CD4-positive, alpha-beta T cell (primary cell): ENCODE results near the gene CHGA. TPM values are rescaled to one million over a fixed set of nuclear protein-coding genes. Genes with fewer than 3 reads are reported as not detected.

Experiments used
- ATAC-seq: fragments of 200-7000 bp; cut with Tn5 transposase; one replicate; pipeline ENCODE4 v1.10.0; 2022; ENCODE audit warnings: mild to moderate bottlenecking; ENCODE audit not compliant: poor library complexity
- CTCF ChIA-PET: fragments of 350-600 bp; sonication (Branson Sonifier 250); formaldehyde crosslinking; loops from one replicate; lab custom pipeline; 2021; ENCODE audit warnings: antibody characterized with exemption, inconsistent platforms; lab: Charles Lee
- POLR2A ChIA-PET: fragments of 350-600 bp; sonication (Branson Sonifier 250); formaldehyde crosslinking; loops from one replicate; lab custom pipeline; 2021; ENCODE audit warnings: antibody characterized with exemption, inconsistent platforms; lab: Charles Lee
- DNase-seq, 14 experiments: peaks; one replicate each; pipeline ENCODE4 v3.0.0-alpha.2; 2013 to 2020; ENCODE audit warnings: mixed read lengths in 2 of 14
- H3K27ac ChIP-seq, 2 donors: one replicate each; pipeline versions ENCODE4 v1.5.1 to v1.7.0; 2013; ENCODE audit warnings: low read length in 2 of 2, low read depth in 1 of 2, mild to moderate bottlenecking in 1 of 2
- H3K27me3 ChIP-seq, 2 experiments: 1 replicate in 1 of 2; 2 replicates in 1 of 2; pipeline versions ENCODE4 v1.6.1 to v1.7.0; 2013; ENCODE audit warnings: low read length in 2 of 2, control low read depth in 1 of 2, mild to moderate bottlenecking in 1 of 2, moderate library complexity in 1 of 2; ENCODE audit not compliant: insufficient read depth in 2 of 2, control insufficient read depth in 1 of 2
- H3K36me3 ChIP-seq: one replicate; pipeline ENCODE4 v1.6.1; 2013; ENCODE audit warnings: low read length, control low read depth; ENCODE audit not compliant: insufficient read depth
- H3K4me1 ChIP-seq: one replicate; pipeline ENCODE4 v1.6.1; 2013; ENCODE audit warnings: low read length, control low read depth; ENCODE audit not compliant: insufficient read depth
- H3K4me3 ChIP-seq: one replicate; pipeline ENCODE4 v1.5.1; 2013; ENCODE audit warnings: mild to moderate bottlenecking, low read length, moderate library complexity
- H3K9me3 ChIP-seq, 2 experiments: 1 replicate in 1 of 2; 2 replicates in 1 of 2; pipeline versions ENCODE4 v1.6.1 to v1.7.0; 2013; ENCODE audit warnings: low read length in 2 of 2, mild to moderate bottlenecking in 2 of 2, control low read depth in 1 of 2, moderate library complexity in 1 of 2; ENCODE audit not compliant: control insufficient read depth in 1 of 2, insufficient read depth in 1 of 2
- H3K27ac Mint-ChIP-seq: one replicate; pipeline ENCODE4 v1.8.0; 2020; ENCODE audit warnings: mixed read lengths
- H3K27me3 Mint-ChIP-seq: one replicate; pipeline ENCODE4 v1.8.0; 2021; ENCODE audit warnings: mixed read lengths
- H3K36me3 Mint-ChIP-seq: one replicate; pipeline ENCODE4 v1.8.0; 2021; ENCODE audit warnings: low read depth, mixed read lengths
- H3K4me1 Mint-ChIP-seq: one replicate; pipeline ENCODE4 v1.8.0; 2021; ENCODE audit warnings: low read depth, mixed read lengths
- H3K4me3 Mint-ChIP-seq: one replicate; pipeline ENCODE4 v1.8.0; 2020; ENCODE audit warnings: mild to moderate bottlenecking, mixed read lengths
- H3K9me3 Mint-ChIP-seq: one replicate; pipeline ENCODE4 v1.8.0; 2020; ENCODE audit warnings: mixed read lengths
- CTCF ChIP-seq: fragments of 200-600 bp; IDR thresholded peaks from one replicate; pipeline ENCODE4 v1.8.0; 2022; ENCODE audit warnings: antibody characterized with exemption, mild to moderate bottlenecking
- intact Hi-C, 2 experiments: fragments of 100-400 bp; cut with DNase I in 1 of 2; cut with micrococcal nuclease in 1 of 2; formaldehyde crosslinking; loops; one replicate each; pipeline versions ENCODE4 v1.15.1 to v1.9.0; 2023 to 2025; cut with DNase I, micrococcal nuclease
- total RNA-seq, 174 experiments: library from RNA in 2 of 174; stranded (reverse) in 2 of 174; gene quantifications; one replicate each; pipeline ENCODE4 v1.2.3 and lab custom pipeline; 2021 to 2026

The CHGA gene
- total RNA-seq, 2 experiments from 2014 or later = not detected

- no peaks in the 10 kb centered on the region for H3K36me3 Mint-ChIP-seq
- TF ChIP-seq CTCF = no peak
- POLR2A ChIA-PET = no interaction called here
- peaks cover 9% of the 10 kb centered on the region for H3K9me3 Mint-ChIP-seq
- H3K27ac ChIP-seq = no peak overlapping the region
- H3K4me3 Mint-ChIP-seq = no peak overlapping the region
- peaks cover 45% of the 10 kb centered on the region for H3K27me3 Mint-ChIP-seq
- intact Hi-C loops = no loop called here
- no peak overlapping the region for H3K27ac Mint-ChIP-seq
- peaks cover 0 to 17% of the 10 kb centered on the region in 2 experiments for H3K9me3 ChIP-seq
- DNase-seq (peak in 3 of 14 experiments; percentile 1 to 21 (median 10)), ATAC-seq (no peak)
- CTCF ChIA-PET = no interaction called here
- no peaks in the 10 kb centered on the region for H3K36me3 ChIP-seq
- H3K4me1 Mint-ChIP-seq = no peaks in the 10 kb centered on the region
- no peaks in the 10 kb centered on the region for H3K4me1 ChIP-seq
- no peaks in the 10 kb centered on the region for H3K27me3 ChIP-seq
- no peak overlapping the region for H3K4me3 ChIP-seq
These were observed 31.9 kb upstream of the CHGA start for GRCh38 chr14:92890830-92891588.

- Mint-ChIP-seq H3K27me3 (peaks cover 52% of the 10 kb centered on the region), H3K4me3 (no peak overlapping the region), H3K9me3 (peaks cover 9% of the 10 kb centered on the region), H3K27ac (no peak overlapping the region), H3K36me3 (no peaks in the 10 kb centered on the region), H3K4me1 (no peaks in the 10 kb centered on the region)
- no peaks in the 10 kb centered on the region for H3K27me3 ChIP-seq
- DNase-seq = no peak
- ATAC-seq = no peak
- H3K4me3 ChIP-seq = no peak overlapping the region
- no peaks in the 10 kb centered on the region for H3K4me1 ChIP-seq
- no peak overlapping the region for H3K27ac ChIP-seq
- H3K9me3 ChIP-seq = peaks cover 0 to 13% of the 10 kb centered on the region in 2 experiments
- no peak for TF ChIP-seq CTCF
- intact Hi-C loops = no loop called here
- CTCF ChIA-PET = no interaction called here
- H3K36me3 ChIP-seq = no peaks in the 10 kb centered on the region
- POLR2A ChIA-PET = no interaction called here
These were observed 30.4 kb upstream of the CHGA start for GRCh38 chr14:92892589-92892988.

GRCh38 chr14:92895352-92895878 lies 27.5 kb upstream of the CHGA start:
- no peak for ATAC-seq
- no peaks in the 10 kb centered on the region for H3K4me1 Mint-ChIP-seq
- intact Hi-C loops = no loop called here
- peaks cover 0 to 3% of the 10 kb centered on the region in 2 experiments for H3K27me3 ChIP-seq
- H3K36me3 ChIP-seq = no peaks in the 10 kb centered on the region
- ChIA-PET POLR2A (no interaction called here), CTCF (no interaction called here)
- no peak overlapping the region for H3K27ac Mint-ChIP-seq
- TF ChIP-seq CTCF = no peak
- H3K27ac ChIP-seq = no peak overlapping the region
- DNase-seq = no peak
- no peaks in the 10 kb centered on the region for H3K36me3 Mint-ChIP-seq
- no peak overlapping the region for H3K4me3 Mint-ChIP-seq
- peaks cover 0 to 23% of the 10 kb centered on the region in 2 experiments for H3K9me3 ChIP-seq
- H3K9me3 Mint-ChIP-seq = peaks cover 9% of the 10 kb centered on the region
- peaks cover 57% of the 10 kb centered on the region for H3K27me3 Mint-ChIP-seq
- peaks cover 11% of the 10 kb centered on the region for H3K4me1 ChIP-seq
- no peak overlapping the region for H3K4me3 ChIP-seq
